Neural progenitor cell (in vitro differentiated cells): ENCODE measurements around the gene PRDM16. TPM values are rescaled to one million over a fixed set of nuclear protein-coding genes. Genes with fewer than 3 reads are reported as not detected.
"Not testable (repeated sequence)": the region's sequence is repeated elsewhere in the genome, so short reads cannot be mapped to it uniquely, and the experiment has no call there.

Experiments
- DNase-seq: peaks from one replicate; pipeline ENCODE4 v3.0.0-alpha.2; 2016; ENCODE audit warnings: low spot score
- H2AFZ ChIP-seq: fragments of 200-600 bp; sonication (generic); replicated peaks from 2 replicates; pipeline ENCODE4 v1.6.1; 2016; ENCODE audit warnings: antibody characterized with exemption
- H3F3A ChIP-seq: fragments of 200-600 bp; sonication (generic); 2 replicates; pipeline ENCODE4 v1.6.1; 2016; ENCODE audit warnings: antibody characterized with exemption, low read depth
- H3K27ac ChIP-seq: fragments of 200-600 bp; sonication (generic); 2 replicates; pipeline ENCODE4 v1.5.1; 2016; ENCODE audit warnings: mild to moderate bottlenecking
- H3K27me3 ChIP-seq: fragments of 200-600 bp; sonication (generic); 2 replicates; pipeline ENCODE4 v1.6.1; 2016; ENCODE audit warnings: mild to moderate bottlenecking, moderate library complexity
- H3K36me3 ChIP-seq: fragments of 200-600 bp; sonication (generic); 2 replicates; pipeline ENCODE4 v1.5.1; 2016
- H3K4me1 ChIP-seq: fragments of 200-600 bp; sonication (generic); 2 replicates; pipeline ENCODE4 v1.6.1; 2016; ENCODE audit warnings: mixed run types
- H3K4me2 ChIP-seq: fragments of 200-600 bp; sonication (generic); 2 replicates; pipeline ENCODE4 v1.6.1; 2016
- H3K4me3 ChIP-seq: fragments of 200-600 bp; sonication (generic); 2 replicates; pipeline ENCODE4 v1.5.1; 2016
- H3K79me2 ChIP-seq: fragments of 200-600 bp; sonication (generic); 2 replicates; pipeline ENCODE4 v1.6.1; 2016; ENCODE audit warnings: low read depth
- H3K9ac ChIP-seq: fragments of 200-600 bp; sonication (generic); 2 replicates; pipeline ENCODE4 v1.6.1; 2016
- H3K9me3 ChIP-seq: fragments of 200-600 bp; sonication (generic); 2 replicates; pipeline ENCODE4 v1.5.1; 2016; ENCODE audit warnings: low read depth
- H4K20me1 ChIP-seq: fragments of 200-600 bp; sonication (generic); 2 replicates; pipeline ENCODE4 v1.6.1; 2016; ENCODE audit warnings: low read depth
- H3K27ac Mint-ChIP-seq: 3 replicates; pipeline ENCODE4 v1.8.0; 2021; ENCODE audit warnings: mixed read lengths
- H3K27me3 Mint-ChIP-seq: 2 replicates; pipeline ENCODE4 v1.8.0; 2022; ENCODE audit warnings: low read depth, mild to moderate bottlenecking, inconsistent platforms, moderate library complexity, mixed read lengths; ENCODE audit not compliant: insufficient read depth
- H3K36me3 Mint-ChIP-seq: 3 replicates; pipeline ENCODE4 v1.8.0; 2021; ENCODE audit warnings: mixed read lengths
- H3K4me1 Mint-ChIP-seq: 3 replicates; pipeline ENCODE4 v1.8.0; 2021; ENCODE audit warnings: mixed read lengths
- H3K4me3 Mint-ChIP-seq: 3 replicates; pipeline ENCODE4 v1.8.0; 2021; ENCODE audit warnings: mild to moderate bottlenecking, moderate library complexity, mixed read lengths
- H3K9me3 Mint-ChIP-seq: 3 replicates; pipeline ENCODE4 v1.8.0; 2020; ENCODE audit warnings: mixed read lengths
- EZH2 ChIP-seq: fragments of 200-600 bp; sonication (generic); IDR thresholded peaks from 2 replicates; pipeline ENCODE4 v1.6.1; 2017; ENCODE audit warnings: antibody characterized with exemption, mild to moderate bottlenecking, moderate library complexity
- EZH2phosphoT487 ChIP-seq: fragments of 200-600 bp; sonication (generic); IDR thresholded peaks from 2 replicates; pipeline ENCODE4 v1.6.1; 2017; ENCODE audit warnings: antibody characterized with exemption
- total RNA-seq: library from RNA; depleted of rRNA; stranded (reverse); fragments of >200 nt; gene quantifications from 2 replicates; pipeline ENCODE4 v1.2.3, GENCODE V29; 2015; ENCODE audit warnings: low replicate concordance
- TF ChIP-seq, protein P1 (sequence below): fragments of 200-600 bp; sonication (generic); IDR thresholded peaks from 2 replicates; pipeline ENCODE4 v1.5.1; 2017; ENCODE audit warnings: antibody characterized with exemption, mild to moderate bottlenecking

Gene PRDM16
- total RNA-seq, 1 donor from 2014 or later = 1.9 TPM

DNA sequence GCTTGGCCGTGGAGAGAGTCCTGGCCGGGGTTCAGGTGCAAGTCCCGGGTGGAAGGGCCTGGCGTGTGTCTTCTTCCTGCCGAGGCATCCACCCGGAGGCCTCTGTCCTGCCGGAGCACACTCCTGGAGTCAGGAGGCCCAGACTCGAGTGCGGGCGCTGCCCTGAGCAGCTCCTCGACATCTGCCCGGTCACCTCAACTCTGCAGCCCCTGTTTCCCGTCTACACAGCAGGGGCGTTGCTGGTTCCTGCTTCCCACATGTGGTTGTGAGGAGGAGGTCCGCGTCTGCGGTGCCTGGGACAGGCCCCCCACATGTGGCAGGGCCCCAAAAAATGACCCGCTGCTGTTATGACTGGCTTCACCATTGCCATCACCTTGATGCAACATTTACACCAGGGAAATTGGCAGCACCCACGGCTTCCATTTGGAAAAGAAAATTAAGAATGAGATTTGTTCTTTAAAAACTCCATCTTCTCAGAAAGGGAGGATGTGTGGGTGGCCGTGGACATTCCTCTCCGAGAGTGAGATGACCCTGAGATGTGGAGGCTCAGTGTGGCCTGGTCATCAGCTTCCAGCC is 169.8 kb downstream of the PRDM16 start:
- no peak overlapping the region for H3K27ac ChIP-seq
- TF ChIP-seq EZH2 = no peak
- TF ChIP-seq EZH2phosphoT487 = no peak
- no peak overlapping the region for H3K4me3 ChIP-seq
- H3K4me3 Mint-ChIP-seq = no peak overlapping the region
- no peaks in the 10 kb centered on the region for H3K9me3 ChIP-seq
- peaks cover 2% of the 10 kb centered on the region for H3K36me3 Mint-ChIP-seq
- peaks cover 4% of the 10 kb centered on the region for H3K4me1 ChIP-seq
- no peak overlapping the region for H3K4me2 ChIP-seq
- no peak for DNase-seq
- peaks cover 11% of the 10 kb centered on the region for H3K4me1 Mint-ChIP-seq
- no peaks in the 10 kb centered on the region for H3K9me3 Mint-ChIP-seq
- no peak overlapping the region for H2AFZ ChIP-seq
- no peaks in the 10 kb centered on the region for H3K79me2 ChIP-seq
- peaks cover 4% of the 10 kb centered on the region for H3K27me3 Mint-ChIP-seq
- no peaks in the 10 kb centered on the region for H3K36me3 ChIP-seq
- no peak overlapping the region for H3K9ac ChIP-seq
- no peaks in the 10 kb centered on the region for H3K27me3 ChIP-seq
- no peaks in the 10 kb centered on the region for H3F3A ChIP-seq
- no peak overlapping the region for H3K27ac Mint-ChIP-seq
- no peaks in the 10 kb centered on the region for H4K20me1 ChIP-seq

DNA sequence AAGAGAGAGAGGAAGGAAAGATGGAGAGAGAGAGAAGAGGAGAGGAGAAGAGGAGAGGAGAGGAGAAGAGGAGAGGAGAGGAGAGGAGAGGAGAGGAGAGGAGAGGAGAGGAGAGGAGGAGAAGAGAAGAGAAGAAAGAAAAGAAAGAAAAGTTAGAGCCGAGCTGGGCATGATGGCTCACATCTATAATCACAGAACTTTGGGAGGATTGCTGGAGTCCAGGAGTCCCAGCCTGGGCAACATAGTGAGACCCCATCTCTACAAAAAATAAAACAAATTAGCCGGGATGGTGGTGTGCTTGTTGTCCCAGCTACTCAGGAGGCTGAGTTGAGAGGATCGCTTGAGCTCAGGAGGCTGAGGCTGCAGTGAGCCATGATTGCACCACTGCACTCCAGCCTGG is 171.0 kb downstream of the PRDM16 start:
- not testable (repeated sequence) for H4K20me1 ChIP-seq, H3K27me3 ChIP-seq, H3K9ac ChIP-seq, H2AFZ ChIP-seq, H3K27ac Mint-ChIP-seq, H3K9me3 ChIP-seq, H3F3A ChIP-seq, H3K4me3 Mint-ChIP-seq, DNase-seq, H3K4me2 ChIP-seq, H3K4me3 ChIP-seq, H3K9me3 Mint-ChIP-seq, H3K36me3 Mint-ChIP-seq, H3K27ac ChIP-seq, H3K4me1 ChIP-seq, H3K79me2 ChIP-seq, H3K36me3 ChIP-seq
- peaks cover 16% of the 10 kb centered on the region for H3K4me1 Mint-ChIP-seq
- H3K27me3 Mint-ChIP-seq = peaks cover 10% of the 10 kb centered on the region

DNA sequence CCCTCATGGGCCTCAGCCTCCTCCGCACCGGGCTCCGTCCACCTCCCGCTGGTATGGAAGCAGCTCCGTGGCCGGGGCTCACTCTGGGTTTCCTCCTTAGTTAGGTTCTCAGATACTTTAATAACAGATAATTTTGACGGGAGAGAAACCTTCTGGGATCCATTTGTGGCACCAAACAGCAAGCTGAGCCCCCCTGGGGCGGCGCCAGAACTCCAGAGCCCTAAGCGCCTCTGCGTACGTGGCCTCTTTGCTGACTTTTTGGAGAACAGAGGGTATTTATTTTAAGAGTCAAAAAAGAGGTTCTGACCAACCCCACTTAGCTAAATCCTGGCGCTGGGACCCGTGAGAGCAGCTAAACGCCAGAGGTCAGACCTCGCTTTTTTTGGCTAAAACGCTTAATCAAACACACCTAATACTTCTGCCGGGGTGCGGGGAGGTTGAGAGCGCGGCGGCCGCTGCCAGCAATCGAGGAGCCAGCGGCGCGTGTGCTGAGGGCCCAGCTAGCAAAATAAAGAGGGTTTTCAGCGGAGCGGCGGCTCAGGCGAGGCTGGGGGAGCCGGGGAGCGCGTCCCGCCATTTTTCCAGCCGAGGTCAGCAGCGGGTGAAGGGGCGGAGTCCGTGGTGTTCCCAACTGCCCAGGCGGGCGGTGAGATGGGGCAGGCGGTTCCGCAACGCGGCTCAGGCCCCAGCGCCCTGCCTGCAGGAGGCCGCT is 171.7 kb downstream of the PRDM16 start:
- peaks cover 1% of the 10 kb centered on the region for H3K4me1 ChIP-seq
- H3K9me3 Mint-ChIP-seq = no peaks in the 10 kb centered on the region
- no peaks in the 10 kb centered on the region for H3K36me3 ChIP-seq
- no peak overlapping the region for H2AFZ ChIP-seq
- H3K4me3 Mint-ChIP-seq = no peak overlapping the region
- no peaks in the 10 kb centered on the region for H3K79me2 ChIP-seq
- no peaks in the 10 kb centered on the region for H4K20me1 ChIP-seq
- no peak overlapping the region for H3K27ac ChIP-seq
- peaks cover 10% of the 10 kb centered on the region for H3K27me3 Mint-ChIP-seq
- H3K4me2 ChIP-seq = no peak overlapping the region
- H3K9me3 ChIP-seq = no peaks in the 10 kb centered on the region
- no peaks in the 10 kb centered on the region for H3K27me3 ChIP-seq
- DNase-seq = no peak
- no peak overlapping the region for H3K4me3 ChIP-seq
- peaks cover 18% of the 10 kb centered on the region for H3K4me1 Mint-ChIP-seq
- H3K36me3 Mint-ChIP-seq = peaks cover 2% of the 10 kb centered on the region
- TF ChIP-seq, protein P1, sequence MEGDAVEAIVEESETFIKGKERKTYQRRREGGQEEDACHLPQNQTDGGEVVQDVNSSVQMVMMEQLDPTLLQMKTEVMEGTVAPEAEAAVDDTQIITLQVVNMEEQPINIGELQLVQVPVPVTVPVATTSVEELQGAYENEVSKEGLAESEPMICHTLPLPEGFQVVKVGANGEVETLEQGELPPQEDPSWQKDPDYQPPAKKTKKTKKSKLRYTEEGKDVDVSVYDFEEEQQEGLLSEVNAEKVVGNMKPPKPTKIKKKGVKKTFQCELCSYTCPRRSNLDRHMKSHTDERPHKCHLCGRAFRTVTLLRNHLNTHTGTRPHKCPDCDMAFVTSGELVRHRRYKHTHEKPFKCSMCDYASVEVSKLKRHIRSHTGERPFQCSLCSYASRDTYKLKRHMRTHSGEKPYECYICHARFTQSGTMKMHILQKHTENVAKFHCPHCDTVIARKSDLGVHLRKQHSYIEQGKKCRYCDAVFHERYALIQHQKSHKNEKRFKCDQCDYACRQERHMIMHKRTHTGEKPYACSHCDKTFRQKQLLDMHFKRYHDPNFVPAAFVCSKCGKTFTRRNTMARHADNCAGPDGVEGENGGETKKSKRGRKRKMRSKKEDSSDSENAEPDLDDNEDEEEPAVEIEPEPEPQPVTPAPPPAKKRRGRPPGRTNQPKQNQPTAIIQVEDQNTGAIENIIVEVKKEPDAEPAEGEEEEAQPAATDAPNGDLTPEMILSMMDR = no peak
- TF ChIP-seq EZH2phosphoT487 (no peak), EZH2 (no peak)
- no peak overlapping the region for H3K27ac Mint-ChIP-seq
- no peak overlapping the region for H3K9ac ChIP-seq
- H3F3A ChIP-seq = no peaks in the 10 kb centered on the region

- H3F3A ChIP-seq = no peaks in the 10 kb centered on the region
- no peak overlapping the region for H3K27ac ChIP-seq
- Mint-ChIP-seq H3K9me3 (no peaks in the 10 kb centered on the region), H3K27ac (peak overlapping the region; percentile 18), H3K27me3 (peaks cover 10% of the 10 kb centered on the region), H3K4me3 (no peak overlapping the region), H3K36me3 (peaks cover 2% of the 10 kb centered on the region), H3K4me1 (peaks cover 21% of the 10 kb centered on the region)
- no peaks in the 10 kb centered on the region for H3K4me1 ChIP-seq
- no peaks in the 10 kb centered on the region for H4K20me1 ChIP-seq
- H3K27me3 ChIP-seq = peaks cover under 1% of the 10 kb centered on the region
- TF ChIP-seq EZH2 = no peak
- TF ChIP-seq, protein P1 = no peak
- no peak for TF ChIP-seq EZH2phosphoT487
- H2AFZ ChIP-seq = no peak overlapping the region
- no peak overlapping the region for H3K4me2 ChIP-seq
- no peak for DNase-seq
- H3K4me3 ChIP-seq = no peak overlapping the region
- H3K79me2 ChIP-seq = no peaks in the 10 kb centered on the region
- H3K9me3 ChIP-seq = no peaks in the 10 kb centered on the region
- no peak overlapping the region for H3K9ac ChIP-seq
- no peaks in the 10 kb centered on the region for H3K36me3 ChIP-seq
These were observed 172.2 kb downstream of the PRDM16 start for GRCh38 chr1:3241236-3241550.
